Measurements from ENCODE around the gene KIF1A. TPM values are rescaled to one million over a fixed set of nuclear protein-coding genes. Genes with fewer than 3 reads are reported as not detected.

KIF1A gene
- total RNA-seq, 1 donor from 2014 or later = not detected

GRCh38 chr2:240813231-240813921, 6.6 kb downstream of the KIF1A start:
- H3K27me3 Mint-ChIP-seq = peaks cover 18% of the 10 kb centered on the region
- ChIA-PET CTCF (no interaction called here), POLR2A (no interaction called here)
- no peak overlapping the region for H3K27ac Mint-ChIP-seq
- H3K36me3 Mint-ChIP-seq (ENCODE audit: low read depth) = no peaks in the 10 kb centered on the region
- H3K4me3 Mint-ChIP-seq = no peak overlapping the region
- peaks cover 2% of the 10 kb centered on the region for H3K4me1 Mint-ChIP-seq
- intact Hi-C loops (cut with micrococcal nuclease) = no loop called here
- no peak for TF ChIP-seq CTCF (IDR thresholded peaks at IDR 0.05)
- ATAC-seq (ENCODE audit: low read depth) (no peak), DNase-seq (peak; percentile 10)
- peaks cover 7% of the 10 kb centered on the region for H3K9me3 Mint-ChIP-seq

- Mint-ChIP-seq H3K27me3 (peaks cover 18% of the 10 kb centered on the region), H3K9me3 (peaks cover 7% of the 10 kb centered on the region), H3K27ac (no peak overlapping the region), H3K36me3 (ENCODE audit: low read depth) (no peaks in the 10 kb centered on the region), H3K4me3 (no peak overlapping the region), H3K4me1 (no peaks in the 10 kb centered on the region)
- ChIA-PET POLR2A (no interaction called here), CTCF (no interaction called here)
- ATAC-seq (ENCODE audit: low read depth) = no peak
- DNase-seq = no peak
- intact Hi-C loops (cut with micrococcal nuclease) = no loop called here
- no peak for TF ChIP-seq CTCF (IDR thresholded peaks at IDR 0.05)
Measured at GRCh38 chr2:240812721-240813120, 7.3 kb downstream of the KIF1A start.

GRCh38 chr2:240812301-240812680, 7.7 kb downstream of the KIF1A start:
- Mint-ChIP-seq H3K4me1 (no peaks in the 10 kb centered on the region), H3K27me3 (peaks cover 16% of the 10 kb centered on the region), H3K9me3 (peaks cover 7% of the 10 kb centered on the region), H3K36me3 (ENCODE audit: low read depth) (no peaks in the 10 kb centered on the region), H3K27ac (no peak overlapping the region), H3K4me3 (no peak overlapping the region)
- CTCF ChIA-PET = no interaction called here
- POLR2A ChIA-PET = no interaction called here
- DNase-seq (peak; percentile 4), ATAC-seq (ENCODE audit: low read depth) (no peak)
- intact Hi-C loops (cut with micrococcal nuclease) = no loop called here
- no peak for TF ChIP-seq CTCF (IDR thresholded peaks at IDR 0.05)

- no peak for TF ChIP-seq CTCF (IDR thresholded peaks at IDR 0.05)
- Mint-ChIP-seq H3K4me1 (no peaks in the 10 kb centered on the region), H3K9me3 (peaks cover 7% of the 10 kb centered on the region), H3K27ac (no peak overlapping the region), H3K36me3 (ENCODE audit: low read depth) (no peaks in the 10 kb centered on the region), H3K4me3 (no peak overlapping the region), H3K27me3 (peaks cover 15% of the 10 kb centered on the region)
- intact Hi-C loops (cut with micrococcal nuclease) = no loop called here
- POLR2A ChIA-PET = no interaction called here
- DNase-seq (no peak), ATAC-seq (ENCODE audit: low read depth) (no peak)
- CTCF ChIA-PET = no interaction called here
Measured at GRCh38 chr2:240811346-240812300, 8.4 kb downstream of the KIF1A start.

GRCh38 chr2:240810621-240811020, 9.4 kb downstream of the KIF1A start:
- DNase-seq (no peak), ATAC-seq (ENCODE audit: low read depth) (no peak)
- peaks cover 6% of the 10 kb centered on the region for H3K27me3 Mint-ChIP-seq
- H3K4me3 Mint-ChIP-seq = no peak overlapping the region
- TF ChIP-seq CTCF (IDR thresholded peaks at IDR 0.05) = no peak
- no peaks in the 10 kb centered on the region for H3K36me3 Mint-ChIP-seq (ENCODE audit: low read depth)
- CTCF ChIA-PET = no interaction called here
- POLR2A ChIA-PET = no interaction called here
- no peaks in the 10 kb centered on the region for H3K4me1 Mint-ChIP-seq
- no peak overlapping the region for H3K27ac Mint-ChIP-seq
- peaks cover 13% of the 10 kb centered on the region for H3K9me3 Mint-ChIP-seq
- intact Hi-C loops (cut with micrococcal nuclease) = no loop called here
